Transverse colon (tissue), 4 donors: ENCODE data around the gene VAV2. TPM values are rescaled to one million over a fixed set of nuclear protein-coding genes. Genes with fewer than 3 reads are reported as not detected.

Source experiments
- DNase-seq: peaks from one replicate; pipeline ENCODE4 v3.0.0-alpha.2; 2019
- H3K27ac ChIP-seq, 4 donors: fragments of 200-600 bp; sonication (generic); 2 replicates each; pipeline ENCODE4 v1.5.1; 2016 to 2018; ENCODE audit warnings: inconsistent platforms in 4 of 4
- H3K27me3 ChIP-seq: fragments of 200-600 bp; sonication (generic); 2 replicates; pipeline ENCODE4 v1.5.1; 2017; ENCODE audit warnings: inconsistent platforms
- H3K36me3 ChIP-seq, 4 donors: fragments of 200-600 bp; sonication (generic); 2 replicates each; pipeline ENCODE4 v1.5.1; 2017 to 2019; ENCODE audit warnings: inconsistent platforms in 4 of 4
- H3K4me1 ChIP-seq, 4 donors: fragments of 200-600 bp; sonication (generic); 2 replicates each; pipeline ENCODE4 v1.5.1; 2017 to 2020; ENCODE audit warnings: inconsistent platforms in 4 of 4
- H3K4me3 ChIP-seq, 4 donors: fragments of 200-600 bp; sonication (generic); 1 replicate in 1 of 4; 2 replicates in 3 of 4; pipeline versions ENCODE4 v1.5.1 to v1.6.1; 2017 to 2019; ENCODE audit warnings: inconsistent platforms in 4 of 4
- H3K9me3 ChIP-seq, 2 donors: fragments of 200-600 bp; sonication (generic); 2 replicates each; pipeline ENCODE4 v1.5.1; 2017 to 2019; ENCODE audit warnings: inconsistent platforms in 2 of 2
- EP300 ChIP-seq: sonication (generic); formaldehyde crosslinking; IDR thresholded peaks from one replicate; pipeline ENCODE4 v1.6.1; 2017; ENCODE audit warnings: antibody characterized with exemption, low read depth
- POLR2A ChIP-seq: fragments of 450-650 bp; IDR thresholded peaks from one replicate; pipeline ENCODE4 v1.6.1; 2016; ENCODE audit warnings: antibody characterized with exemption, mild to moderate bottlenecking, moderate library complexity
- POLR2AphosphoS5 ChIP-seq, 3 donors: sonication (generic); formaldehyde crosslinking; IDR thresholded peaks; one replicate each; pipeline ENCODE4 v1.6.1; 2016; ENCODE audit warnings: antibody characterized with exemption in 3 of 3
- WGBS, 2 donors: methylation state at CpG; one replicate each; pipeline ENCODE4 v1.1.5; 2018; ENCODE audit warnings: low coverage in 1 of 2; 5-methylcytosine and 5-hydroxymethylcytosine counted together
- in situ Hi-C, 4 donors: fragments of 200-750 bp; cut with MboI; loops; one replicate each; pipeline versions ENCODE4 v1.15.0 to v1.15.1; 2017; ENCODE audit warnings: low sequenced_read_pairs in 3 of 4, low pct_ligation_motif_present in 1 of 4, low pct_unique_long_range_greater_than_20kb in 1 of 4
- intact Hi-C: fragments of 100-400 bp; cut with DNase I; formaldehyde crosslinking; loops from one replicate; pipeline ENCODE4 v1.15.1; 2023; ENCODE audit warnings: low total_unique reads
- total RNA-seq, 4 donors: library from RNA; depleted of rRNA; stranded (reverse); fragments of >200 nt; gene quantifications; one replicate each; pipeline ENCODE4 v1.1.0, GENCODE V29; 2016
- TF ChIP-seq, protein P1 (sequence below), 5 experiments: fragments of 200-600 bp in 3 of 5; fragments of 450-650 bp in 2 of 5; sonication (generic) in 3 of 5; IDR thresholded peaks; 1 replicate in 2 of 5; 2 replicates in 3 of 5; pipeline ENCODE4 v1.5.1; 2016 to 2017; ENCODE audit warnings: antibody characterized with exemption in 5 of 5, inconsistent platforms in 3 of 5, mild to moderate bottlenecking in 2 of 5, moderate library complexity in 1 of 5

The VAV2 gene
- total RNA-seq, 4 donors from 2014 or later, result 8.2 to 52.4 (median 24.5) TPM

DNA sequence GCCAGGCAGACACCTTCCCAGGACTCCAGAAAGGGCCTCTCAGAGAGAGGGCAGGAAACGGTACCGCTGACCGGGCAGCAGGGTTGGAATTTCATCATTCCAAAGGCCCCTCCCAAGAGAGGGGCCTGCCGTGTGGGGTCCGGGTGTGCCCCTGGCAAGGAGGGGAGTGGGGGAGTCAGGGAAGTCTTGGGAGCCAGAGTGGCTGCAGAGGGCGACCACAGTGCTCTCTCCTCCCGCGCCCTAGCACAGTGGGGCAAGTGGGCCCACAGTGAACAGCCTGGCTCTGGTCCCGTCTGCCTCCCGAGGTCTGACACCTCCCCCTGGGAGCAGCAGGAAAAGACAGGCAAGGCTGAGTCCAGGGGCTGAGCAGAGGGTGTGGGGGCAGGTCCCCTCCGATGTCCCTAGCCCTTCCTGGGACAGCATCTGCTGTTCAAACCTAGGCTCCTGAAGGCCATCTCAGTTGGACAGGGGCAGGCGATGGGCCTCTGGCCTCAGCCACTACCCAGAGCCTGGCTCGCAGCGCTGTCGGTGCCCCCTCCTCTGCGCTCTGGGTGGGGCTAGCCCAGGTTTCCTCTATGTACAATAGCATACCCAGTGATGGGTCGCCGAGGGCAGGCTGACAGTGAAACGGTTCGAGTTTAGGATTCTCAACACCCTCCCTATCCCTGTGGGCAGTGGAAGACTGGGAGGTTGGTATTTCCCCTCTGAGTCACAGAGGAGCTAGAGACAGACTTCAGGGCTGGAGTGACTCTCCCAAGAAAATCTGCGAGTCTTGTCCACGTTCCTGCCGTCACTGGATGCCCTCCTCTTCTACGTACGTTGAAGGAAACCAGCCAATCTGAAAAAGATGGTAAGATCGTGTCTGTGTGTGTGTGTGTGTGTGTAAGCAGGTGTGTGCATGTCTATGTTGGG, 228.6 kb downstream of the VAV2 start:
- in situ Hi-C loops (no loop called here), intact Hi-C loops (no loop called here)
- Histone ChIP-seq H3K9me3 (peaks cover 0 to 7% of the 10 kb centered on the region in 2 donors), H3K4me3 (no peak overlapping the region), H3K27ac (no peak overlapping the region), H3K36me3 (peaks cover 0 to 18% (median 4%) of the 10 kb centered on the region in 4 donors), H3K27me3 (no peaks in the 10 kb centered on the region), H3K4me1 (no peaks in the 10 kb centered on the region)
- no peak for DNase-seq
- no peak for TF ChIP-seq POLR2AphosphoS5 (IDR thresholded peaks at IDR 0.05)
- TF ChIP-seq, protein P1, sequence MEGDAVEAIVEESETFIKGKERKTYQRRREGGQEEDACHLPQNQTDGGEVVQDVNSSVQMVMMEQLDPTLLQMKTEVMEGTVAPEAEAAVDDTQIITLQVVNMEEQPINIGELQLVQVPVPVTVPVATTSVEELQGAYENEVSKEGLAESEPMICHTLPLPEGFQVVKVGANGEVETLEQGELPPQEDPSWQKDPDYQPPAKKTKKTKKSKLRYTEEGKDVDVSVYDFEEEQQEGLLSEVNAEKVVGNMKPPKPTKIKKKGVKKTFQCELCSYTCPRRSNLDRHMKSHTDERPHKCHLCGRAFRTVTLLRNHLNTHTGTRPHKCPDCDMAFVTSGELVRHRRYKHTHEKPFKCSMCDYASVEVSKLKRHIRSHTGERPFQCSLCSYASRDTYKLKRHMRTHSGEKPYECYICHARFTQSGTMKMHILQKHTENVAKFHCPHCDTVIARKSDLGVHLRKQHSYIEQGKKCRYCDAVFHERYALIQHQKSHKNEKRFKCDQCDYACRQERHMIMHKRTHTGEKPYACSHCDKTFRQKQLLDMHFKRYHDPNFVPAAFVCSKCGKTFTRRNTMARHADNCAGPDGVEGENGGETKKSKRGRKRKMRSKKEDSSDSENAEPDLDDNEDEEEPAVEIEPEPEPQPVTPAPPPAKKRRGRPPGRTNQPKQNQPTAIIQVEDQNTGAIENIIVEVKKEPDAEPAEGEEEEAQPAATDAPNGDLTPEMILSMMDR (IDR thresholded peaks at IDR 0.05), result no peak
- no peak for TF ChIP-seq EP300
- no peak for TF ChIP-seq POLR2A
- WGBS, 2 donors, result 94% methylated on average over 26 of the region's 26 CpGs; no CpG with 5 or more reads in 1 of the 2 donors

DNA sequence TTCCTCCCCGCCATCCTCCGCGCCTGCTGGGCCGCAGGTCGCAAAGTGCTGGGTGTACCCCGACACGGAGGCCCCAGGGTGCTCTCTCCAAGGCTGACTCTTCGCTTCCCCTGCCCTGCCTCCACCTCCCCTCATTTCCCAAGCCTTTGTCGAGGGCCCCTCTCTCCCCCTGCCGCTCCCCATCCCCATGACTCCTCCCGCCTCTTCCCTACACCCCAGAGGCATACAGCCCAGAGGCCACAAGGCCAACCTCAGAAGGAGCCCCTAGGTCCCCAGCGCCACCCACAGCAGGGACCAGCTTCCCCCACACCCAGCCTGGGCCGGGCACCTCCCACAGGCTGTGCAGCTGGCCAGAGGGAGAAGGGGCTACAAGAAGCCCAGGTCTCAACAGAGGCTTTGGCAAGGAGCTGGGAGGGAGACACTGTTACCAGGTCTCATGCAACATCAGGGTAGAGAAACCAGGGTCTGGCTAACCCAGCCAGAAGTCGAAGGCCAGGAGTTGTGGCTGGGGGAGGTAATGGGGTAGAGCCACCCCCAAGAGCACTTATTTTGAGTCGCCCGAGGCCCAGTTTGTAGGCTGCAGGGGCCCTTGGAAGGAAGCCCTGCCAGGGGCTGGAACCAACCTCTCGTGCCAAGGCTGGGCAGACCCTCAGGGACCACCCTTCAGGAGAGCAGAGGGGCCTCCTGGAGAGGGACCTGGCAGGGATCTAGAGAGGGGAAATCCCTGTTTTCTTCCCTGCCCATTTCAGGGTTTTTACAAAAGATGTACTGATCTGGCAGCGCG, 229.4 kb downstream of the VAV2 start:
- no peaks in the 10 kb centered on the region for H3K27me3 ChIP-seq
- no peak for DNase-seq
- peaks cover 0 to 7% of the 10 kb centered on the region in 2 donors for H3K9me3 ChIP-seq
- WGBS, 2 donors, result 88 to 93% methylated on average over 5 to 19 of the region's 19 CpGs
- peaks cover 0 to 18% (median 4%) of the 10 kb centered on the region in 4 donors for H3K36me3 ChIP-seq
- H3K4me1 ChIP-seq, result no peaks in the 10 kb centered on the region
- no peak overlapping the region for H3K4me3 ChIP-seq
- H3K27ac ChIP-seq, result no peak overlapping the region
- intact Hi-C loops, result no loop called here
- in situ Hi-C loops, result no loop called here
- TF ChIP-seq POLR2AphosphoS5 (IDR thresholded peaks at IDR 0.05), result no peak
- TF ChIP-seq, protein P1 (IDR thresholded peaks at IDR 0.05), result no peak
- TF ChIP-seq EP300, result no peak
- TF ChIP-seq POLR2A, result no peak

DNA sequence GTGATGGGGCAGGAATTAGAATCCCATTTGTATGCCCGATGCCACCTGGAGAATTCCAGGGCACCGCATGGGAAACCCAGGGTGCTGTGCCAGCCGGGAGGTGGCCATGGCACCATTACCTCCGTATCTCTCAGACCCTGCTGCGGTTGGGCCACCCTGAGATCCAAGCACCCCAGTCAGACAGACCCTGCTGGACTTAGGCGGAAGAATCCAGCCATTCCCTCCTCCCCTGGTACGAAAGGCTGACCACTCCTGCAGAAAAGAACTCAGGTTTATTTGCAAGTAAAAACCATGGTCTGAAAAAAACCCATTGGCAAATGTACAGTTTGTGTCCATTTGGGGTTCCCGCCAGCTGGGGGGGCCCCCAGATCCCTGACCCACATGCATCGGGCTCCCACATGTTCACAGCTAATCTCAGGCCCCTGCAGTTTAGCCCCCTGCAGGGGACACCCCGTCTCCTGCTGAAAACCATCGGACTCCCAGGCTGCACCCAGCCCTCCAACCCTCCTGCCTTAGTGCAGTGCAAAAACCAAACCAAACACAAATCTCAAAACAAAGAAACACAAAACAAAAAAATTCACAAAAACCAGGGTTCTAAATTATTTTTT, 230.4 kb downstream of the VAV2 start:
- no peaks in the 10 kb centered on the region for H3K27me3 ChIP-seq
- WGBS, 2 donors, result 89 to 92% methylated on average over 2 to 11 of the region's 11 CpGs
- no peak for DNase-seq
- H3K9me3 ChIP-seq, result no peaks in the 10 kb centered on the region
- H3K4me3 ChIP-seq, result no peak overlapping the region
- H3K27ac ChIP-seq, result no peak overlapping the region
- in situ Hi-C loops, result no loop called here
- no peaks in the 10 kb centered on the region for H3K4me1 ChIP-seq
- TF ChIP-seq EP300 (no peak), POLR2AphosphoS5 (IDR thresholded peaks at IDR 0.05) (no peak), POLR2A (no peak)
- TF ChIP-seq, protein P1 (IDR thresholded peaks at IDR 0.05), result no peak
- H3K36me3 ChIP-seq, result peaks cover 0 to 9% (median under 1%) of the 10 kb centered on the region in 4 donors
- intact Hi-C loops, result no loop called here
